ENCODE results near the gene FRAT1.
"Not testable (repeated sequence)": the region's sequence is repeated elsewhere in the genome, so short reads cannot be mapped to it uniquely, and the experiment has no call there.

FRAT1 gene

GRCh38 chr10:97338041-97338440 lies 19.0 kb downstream of the FRAT1 start:
- H2BK5ac ChIP-seq (ENCODE audit: low read depth, low read length, poor library complexity): no peak overlapping the region
- H3K4me1 ChIP-seq (ENCODE audit: control insufficient read depth in 1 of 2, insufficient read depth in 2 of 2, low read length in 2 of 2): peaks cover 0 to 11% of the 10 kb centered on the region in 2 experiments
- H3K9ac ChIP-seq (ENCODE audit: low read length): no peak overlapping the region
- DNase-seq: no peak
- no peak overlapping the region for H3K27ac ChIP-seq (ENCODE audit: low read depth, low read length)
- H3K4ac ChIP-seq (ENCODE audit: low read depth, low read length): no peak overlapping the region
- no peak overlapping the region for H3K4me2 ChIP-seq (ENCODE audit: low read length)
- no peak overlapping the region for H2BK120ac ChIP-seq (ENCODE audit: insufficient read depth, low read length, poor library complexity)
- no peak overlapping the region for H2BK12ac ChIP-seq (ENCODE audit: low read length)
- H3K36me3 ChIP-seq (ENCODE audit: control insufficient read depth in 1 of 2, insufficient read depth in 2 of 2, low read length in 2 of 2): no peaks in the 10 kb centered on the region
- no peaks in the 10 kb centered on the region for H3K27me3 ChIP-seq (ENCODE audit: insufficient read depth, low read length)
- no peak overlapping the region for H4K12ac ChIP-seq (ENCODE audit: low read depth, low read length)
- no peak overlapping the region for H3K14ac ChIP-seq (ENCODE audit: low read length)
- no peak overlapping the region for H3K23ac ChIP-seq (ENCODE audit: low read length)
- H3K79me2 ChIP-seq (ENCODE audit: control insufficient read depth, insufficient read depth, low read length, poor library complexity): peaks cover 2% of the 10 kb centered on the region
- H4K8ac ChIP-seq (ENCODE audit: low read depth, low read length): no peak overlapping the region
- H3K4me3 ChIP-seq (ENCODE audit: low read depth, low read length): no peak overlapping the region
- H4K91ac ChIP-seq (ENCODE audit: low read depth, low read length): no peak overlapping the region
- no peak overlapping the region for H3K18ac ChIP-seq (ENCODE audit: low read length)
- H3K79me1 ChIP-seq (ENCODE audit: low read length): peaks cover 15% of the 10 kb centered on the region
- H2AK5ac ChIP-seq (ENCODE audit: low read length): no peak overlapping the region
- WGBS (ENCODE audit: extremely low coverage, insufficient coverage, insufficient read length): no CpG with 5 or more reads among the region's 5 CpGs
- H2AFZ ChIP-seq (ENCODE audit: insufficient read depth, low read length, poor library complexity): no peak overlapping the region
- H3K9me3 ChIP-seq (ENCODE audit: insufficient read depth, low read depth, low read length): no peaks in the 10 kb centered on the region

- no peaks in the 10 kb centered on the region for H3K36me3 ChIP-seq (ENCODE audit: control insufficient read depth in 1 of 2, insufficient read depth in 2 of 2, low read length in 2 of 2)
- WGBS (ENCODE audit: extremely low coverage, insufficient coverage, insufficient read length): no CpG with 5 or more reads among the region's 2 CpGs
- DNase-seq: no peak
- H3K79me1 ChIP-seq (ENCODE audit: low read length): no peaks in the 10 kb centered on the region
- H4K12ac ChIP-seq (ENCODE audit: low read depth, low read length): no peak overlapping the region
- H4K91ac ChIP-seq (ENCODE audit: low read depth, low read length): no peak overlapping the region
- H3K27ac ChIP-seq (ENCODE audit: low read depth, low read length): no peak overlapping the region
- H3K18ac ChIP-seq (ENCODE audit: low read length): no peak overlapping the region
- H2BK5ac ChIP-seq (ENCODE audit: low read depth, low read length, poor library complexity): no peak overlapping the region
- no peak overlapping the region for H3K9ac ChIP-seq (ENCODE audit: low read length)
- no peak overlapping the region for H3K4me3 ChIP-seq (ENCODE audit: low read depth, low read length)
- H2AFZ ChIP-seq (ENCODE audit: insufficient read depth, low read length, poor library complexity): no peak overlapping the region
- no peak overlapping the region for H3K14ac ChIP-seq (ENCODE audit: low read length)
- no peak overlapping the region for H3K4ac ChIP-seq (ENCODE audit: low read depth, low read length)
- peaks cover 0 to 7% of the 10 kb centered on the region in 2 experiments for H3K4me1 ChIP-seq (ENCODE audit: control insufficient read depth in 1 of 2, insufficient read depth in 2 of 2, low read length in 2 of 2)
- H2BK12ac ChIP-seq (ENCODE audit: low read length): no peak overlapping the region
- no peaks in the 10 kb centered on the region for H3K79me2 ChIP-seq (ENCODE audit: control insufficient read depth, insufficient read depth, low read length, poor library complexity)
- H3K4me2 ChIP-seq (ENCODE audit: low read length): no peak overlapping the region
- H3K9me3 ChIP-seq (ENCODE audit: insufficient read depth, low read depth, low read length): no peaks in the 10 kb centered on the region
- no peaks in the 10 kb centered on the region for H3K27me3 ChIP-seq (ENCODE audit: insufficient read depth, low read length)
- no peak overlapping the region for H2AK5ac ChIP-seq (ENCODE audit: low read length)
- no peak overlapping the region for H4K8ac ChIP-seq (ENCODE audit: low read depth, low read length)
- H2BK120ac ChIP-seq (ENCODE audit: insufficient read depth, low read length, poor library complexity): no peak overlapping the region
- no peak overlapping the region for H3K23ac ChIP-seq (ENCODE audit: low read length)
Measured at GRCh38 chr10:97341416-97341815, 22.3 kb downstream of the FRAT1 start.

- not testable (repeated sequence) for H3K4me3 ChIP-seq (ENCODE audit: low read depth, low read length); H2BK120ac ChIP-seq (ENCODE audit: insufficient read depth, low read length, poor library complexity); H3K9me3 ChIP-seq (ENCODE audit: insufficient read depth, low read depth, low read length); H3K4me2 ChIP-seq (ENCODE audit: low read length); H3K79me2 ChIP-seq (ENCODE audit: control insufficient read depth, insufficient read depth, low read length, poor library complexity); H2AFZ ChIP-seq (ENCODE audit: insufficient read depth, low read length, poor library complexity); H3K18ac ChIP-seq (ENCODE audit: low read length); H2AK5ac ChIP-seq (ENCODE audit: low read length); DNase-seq; H4K91ac ChIP-seq (ENCODE audit: low read depth, low read length); H3K36me3 ChIP-seq (ENCODE audit: control insufficient read depth in 1 of 2, insufficient read depth in 2 of 2, low read length in 2 of 2); H3K14ac ChIP-seq (ENCODE audit: low read length); H4K12ac ChIP-seq (ENCODE audit: low read depth, low read length); H3K4me1 ChIP-seq (ENCODE audit: control insufficient read depth in 1 of 2, insufficient read depth in 2 of 2, low read length in 2 of 2); H3K27ac ChIP-seq (ENCODE audit: low read depth, low read length); H3K23ac ChIP-seq (ENCODE audit: low read length); H2BK12ac ChIP-seq (ENCODE audit: low read length); H3K9ac ChIP-seq (ENCODE audit: low read length); H3K4ac ChIP-seq (ENCODE audit: low read depth, low read length); H3K79me1 ChIP-seq (ENCODE audit: low read length); H3K27me3 ChIP-seq (ENCODE audit: insufficient read depth, low read length); H2BK5ac ChIP-seq (ENCODE audit: low read depth, low read length, poor library complexity); H4K8ac ChIP-seq (ENCODE audit: low read depth, low read length)
- no CpG with 5 or more reads among the region's 6 CpGs for WGBS (ENCODE audit: extremely low coverage, insufficient coverage, insufficient read length)
Measured at GRCh38 chr10:97343664-97344063, 24.6 kb downstream of the FRAT1 start.

GRCh38 chr10:97347317-97347716 lies 28.2 kb downstream of the FRAT1 start:
- WGBS (ENCODE audit: extremely low coverage, insufficient coverage, insufficient read length): no CpG with 5 or more reads among the region's 4 CpGs
- Histone ChIP-seq H3K4ac (ENCODE audit: low read depth, low read length) (no peak overlapping the region), H3K79me2 (ENCODE audit: control insufficient read depth, insufficient read depth, low read length, poor library complexity) (no peaks in the 10 kb centered on the region), H3K9ac (ENCODE audit: low read length) (no peak overlapping the region), H3K14ac (ENCODE audit: low read length) (no peak overlapping the region), H3K23ac (ENCODE audit: low read length) (no peak overlapping the region), H3K4me1 (ENCODE audit: control insufficient read depth in 1 of 2, insufficient read depth in 2 of 2, low read length in 2 of 2) (peaks cover 0 to 3% of the 10 kb centered on the region in 2 experiments), H2BK12ac (ENCODE audit: low read length) (no peak overlapping the region), H4K8ac (ENCODE audit: low read depth, low read length) (no peak overlapping the region), H2AK5ac (ENCODE audit: low read length) (no peak overlapping the region), H3K27ac (ENCODE audit: low read depth, low read length) (no peak overlapping the region), H2BK120ac (ENCODE audit: insufficient read depth, low read length, poor library complexity) (no peak overlapping the region), H3K36me3 (ENCODE audit: control insufficient read depth in 1 of 2, insufficient read depth in 2 of 2, low read length in 2 of 2) (peaks cover 0 to 4% of the 10 kb centered on the region in 2 experiments), H2BK5ac (ENCODE audit: low read depth, low read length, poor library complexity) (no peak overlapping the region), H3K79me1 (ENCODE audit: low read length) (no peaks in the 10 kb centered on the region), H3K18ac (ENCODE audit: low read length) (no peak overlapping the region), H3K4me2 (ENCODE audit: low read length) (no peak overlapping the region), H3K27me3 (ENCODE audit: insufficient read depth, low read length) (no peaks in the 10 kb centered on the region), H2AFZ (ENCODE audit: insufficient read depth, low read length, poor library complexity) (no peak overlapping the region), H4K12ac (ENCODE audit: low read depth, low read length) (no peak overlapping the region), H3K4me3 (ENCODE audit: low read depth, low read length) (no peak overlapping the region), H3K9me3 (ENCODE audit: insufficient read depth, low read depth, low read length) (no peaks in the 10 kb centered on the region), H4K91ac (ENCODE audit: low read depth, low read length) (no peak overlapping the region)
- DNase-seq: no peak
